ENCODE data around the gene WFDC5. TPM values are rescaled to one million over a fixed set of nuclear protein-coding genes. Genes with fewer than 3 reads are reported as not detected.

The WFDC5 gene
- total and polyA plus RNA-seq, 4 donors: not detected

- Histone ChIP-seq H3K27me3 (ENCODE audit: control insufficient read depth in 4 of 4, insufficient read depth in 4 of 4, low read length in 3 of 4) (peaks cover 0 to 3% (median 0%) of the 10 kb centered on the region in 4 donors), H3K27ac (ENCODE audit: low read depth in 1 of 2, low read length in 2 of 2) (no peak overlapping the region), H3K9me3 (ENCODE audit: control insufficient read depth in 4 of 4, low read length in 3 of 4) (no peaks in the 10 kb centered on the region), H3K36me3 (ENCODE audit: control insufficient read depth in 4 of 4, insufficient read depth in 3 of 4, low read depth in 1 of 4, low read length in 3 of 4) (no peaks in the 10 kb centered on the region), H3K4me1 (ENCODE audit: control insufficient read depth in 4 of 4, insufficient read depth in 4 of 4, low read length in 3 of 4) (no peaks in the 10 kb centered on the region), H3K9ac (ENCODE audit: low read depth in 1 of 2, low read length in 2 of 2) (no peak overlapping the region), H3K4me3 (ENCODE audit: low read depth in 1 of 3, low read length in 3 of 3) (no peak overlapping the region)
- whole genome bisulfite sequencing: 91% methylated on average over 3 of the region's 3 CpGs
- TF ChIP-seq ATF3 (IDR thresholded peaks at IDR 0.05) (no peak), TAF1 (conservative IDR thresholded peaks at IDR 0.05) (no peak), SP1 (IDR thresholded peaks at IDR 0.05) (no peak), MAX (IDR thresholded peaks at IDR 0.05) (no peak), RXRA (IDR thresholded peaks at IDR 0.05) (no peak), JUND (IDR thresholded peaks at IDR 0.05) (no peak), ZBTB33 (IDR thresholded peaks at IDR 0.05) (no peak), RAD21 (IDR thresholded peaks at IDR 0.05) (no peak), HNF4G (IDR thresholded peaks at IDR 0.05) (no peak), FOXA2 (IDR thresholded peaks at IDR 0.05) (no peak), HNF4A (conservative IDR thresholded peaks at IDR 0.05) (no peak), REST (IDR thresholded peaks at IDR 0.05) (no peak), FOXA1 (IDR thresholded peaks at IDR 0.05) (no peak), GABPA (IDR thresholded peaks at IDR 0.05 in 1 of 2, conservative IDR thresholded peaks at IDR 0.05 in 1 of 2) (no peak), EGR1 (IDR thresholded peaks at IDR 0.05; ENCODE audit: low read depth in 2 of 2) (no peak), NR2F2 (IDR thresholded peaks at IDR 0.05) (no peak), YY1 (IDR thresholded peaks at IDR 0.05) (no peak)
- TF ChIP-seq, protein P1, sequence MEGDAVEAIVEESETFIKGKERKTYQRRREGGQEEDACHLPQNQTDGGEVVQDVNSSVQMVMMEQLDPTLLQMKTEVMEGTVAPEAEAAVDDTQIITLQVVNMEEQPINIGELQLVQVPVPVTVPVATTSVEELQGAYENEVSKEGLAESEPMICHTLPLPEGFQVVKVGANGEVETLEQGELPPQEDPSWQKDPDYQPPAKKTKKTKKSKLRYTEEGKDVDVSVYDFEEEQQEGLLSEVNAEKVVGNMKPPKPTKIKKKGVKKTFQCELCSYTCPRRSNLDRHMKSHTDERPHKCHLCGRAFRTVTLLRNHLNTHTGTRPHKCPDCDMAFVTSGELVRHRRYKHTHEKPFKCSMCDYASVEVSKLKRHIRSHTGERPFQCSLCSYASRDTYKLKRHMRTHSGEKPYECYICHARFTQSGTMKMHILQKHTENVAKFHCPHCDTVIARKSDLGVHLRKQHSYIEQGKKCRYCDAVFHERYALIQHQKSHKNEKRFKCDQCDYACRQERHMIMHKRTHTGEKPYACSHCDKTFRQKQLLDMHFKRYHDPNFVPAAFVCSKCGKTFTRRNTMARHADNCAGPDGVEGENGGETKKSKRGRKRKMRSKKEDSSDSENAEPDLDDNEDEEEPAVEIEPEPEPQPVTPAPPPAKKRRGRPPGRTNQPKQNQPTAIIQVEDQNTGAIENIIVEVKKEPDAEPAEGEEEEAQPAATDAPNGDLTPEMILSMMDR (IDR thresholded peaks at IDR 0.05; ENCODE audit: low read depth, low read length, missing input control): no peak
- no peak for DNase-seq (ENCODE audit: low spot score)
Measured at GRCh38 chr20:45113865-45114264, 1.1 kb downstream of the WFDC5 start.
